ENCODE data around the gene LMF1. TPM values are rescaled to one million over a fixed set of nuclear protein-coding genes. Genes with fewer than 3 reads are reported as not detected.

LMF1 gene
- total RNA-seq, 1 experiment from 2014 or later = 12.8 TPM

GRCh38 chr16:900211-900610, 70.6 kb downstream of the LMF1 start:
- no peaks in the 10 kb centered on the region for H3K9me3 ChIP-seq (ENCODE audit: control insufficient read depth in 1 of 2, insufficient read depth in 1 of 2, low read depth in 1 of 2, low read length in 2 of 2)
- no peaks in the 10 kb centered on the region for H3K9me2 ChIP-seq (ENCODE audit: insufficient read depth)
- no TSS peak for BruUV-seq (replicated peaks)
- no peaks in the 10 kb centered on the region for H3K79me2 ChIP-seq (ENCODE audit: insufficient read depth, low read length)
- ChIA-PET RAD21 (ENCODE audit: low non-redundant PET in 1 of 2, low total read pairs in 2 of 2, uncharacterized antibody in 2 of 2, unreplicated experiment in 2 of 2) (no interaction called here), CTCF (no interaction called here), POLR2A (no interaction called here)
- no peak for DNase-seq (ENCODE audit: low read depth, low spot score)
- TF ChIP-seq YY1 (IDR thresholded peaks at IDR 0.05; ENCODE audit: extremely low read depth, insufficient replicate concordance, low read depth, low read length) = no peak
- TF ChIP-seq EZH2 (IDR thresholded peaks at IDR 0.05) = no peak
- TF ChIP-seq FOSL1 (IDR thresholded peaks at IDR 0.05; ENCODE audit: low read depth) = no peak
- TF ChIP-seq, protein P1, sequence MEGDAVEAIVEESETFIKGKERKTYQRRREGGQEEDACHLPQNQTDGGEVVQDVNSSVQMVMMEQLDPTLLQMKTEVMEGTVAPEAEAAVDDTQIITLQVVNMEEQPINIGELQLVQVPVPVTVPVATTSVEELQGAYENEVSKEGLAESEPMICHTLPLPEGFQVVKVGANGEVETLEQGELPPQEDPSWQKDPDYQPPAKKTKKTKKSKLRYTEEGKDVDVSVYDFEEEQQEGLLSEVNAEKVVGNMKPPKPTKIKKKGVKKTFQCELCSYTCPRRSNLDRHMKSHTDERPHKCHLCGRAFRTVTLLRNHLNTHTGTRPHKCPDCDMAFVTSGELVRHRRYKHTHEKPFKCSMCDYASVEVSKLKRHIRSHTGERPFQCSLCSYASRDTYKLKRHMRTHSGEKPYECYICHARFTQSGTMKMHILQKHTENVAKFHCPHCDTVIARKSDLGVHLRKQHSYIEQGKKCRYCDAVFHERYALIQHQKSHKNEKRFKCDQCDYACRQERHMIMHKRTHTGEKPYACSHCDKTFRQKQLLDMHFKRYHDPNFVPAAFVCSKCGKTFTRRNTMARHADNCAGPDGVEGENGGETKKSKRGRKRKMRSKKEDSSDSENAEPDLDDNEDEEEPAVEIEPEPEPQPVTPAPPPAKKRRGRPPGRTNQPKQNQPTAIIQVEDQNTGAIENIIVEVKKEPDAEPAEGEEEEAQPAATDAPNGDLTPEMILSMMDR (IDR thresholded peaks at IDR 0.05 in 2 of 3, conservative IDR thresholded peaks at IDR 0.05 in 1 of 3; ENCODE audit: borderline replicate concordance in 1 of 3, insufficient read depth in 1 of 3, low read depth in 2 of 3, low read length in 2 of 3) = no peak
- TF ChIP-seq, protein P2, sequence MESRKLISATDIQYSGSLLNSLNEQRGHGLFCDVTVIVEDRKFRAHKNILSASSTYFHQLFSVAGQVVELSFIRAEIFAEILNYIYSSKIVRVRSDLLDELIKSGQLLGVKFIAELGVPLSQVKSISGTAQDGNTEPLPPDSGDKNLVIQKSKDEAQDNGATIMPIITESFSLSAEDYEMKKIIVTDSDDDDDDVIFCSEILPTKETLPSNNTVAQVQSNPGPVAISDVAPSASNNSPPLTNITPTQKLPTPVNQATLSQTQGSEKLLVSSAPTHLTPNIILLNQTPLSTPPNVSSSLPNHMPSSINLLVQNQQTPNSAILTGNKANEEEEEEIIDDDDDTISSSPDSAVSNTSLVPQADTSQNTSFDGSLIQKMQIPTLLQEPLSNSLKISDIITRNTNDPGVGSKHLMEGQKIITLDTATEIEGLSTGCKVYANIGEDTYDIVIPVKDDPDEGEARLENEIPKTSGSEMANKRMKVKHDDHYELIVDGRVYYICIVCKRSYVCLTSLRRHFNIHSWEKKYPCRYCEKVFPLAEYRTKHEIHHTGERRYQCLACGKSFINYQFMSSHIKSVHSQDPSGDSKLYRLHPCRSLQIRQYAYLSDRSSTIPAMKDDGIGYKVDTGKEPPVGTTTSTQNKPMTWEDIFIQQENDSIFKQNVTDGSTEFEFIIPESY (IDR thresholded peaks at IDR 0.05; ENCODE audit: extremely low read depth, insufficient replicate concordance, low read length) = no peak
- TF ChIP-seq ELF1 (IDR thresholded peaks at IDR 0.05; ENCODE audit: borderline replicate concordance, low read depth) = no peak
- no peak for TF ChIP-seq EGR1 (IDR thresholded peaks at IDR 0.05; ENCODE audit: low read depth)
- no peak for TF ChIP-seq CBX3 (IDR thresholded peaks at IDR 0.05; ENCODE audit: low read depth)
- TF ChIP-seq SIN3A (IDR thresholded peaks at IDR 0.05; ENCODE audit: low read depth) = no peak
- no peak for TF ChIP-seq REST (IDR thresholded peaks at IDR 0.05; ENCODE audit: low read depth)
- no peak for TF ChIP-seq POLR2AphosphoS5 (IDR thresholded peaks at IDR 0.05; ENCODE audit: low read depth, low read length)
- TF ChIP-seq SRF (IDR thresholded peaks at IDR 0.05; ENCODE audit: low read depth) = no peak
- no peak for TF ChIP-seq SP1 (IDR thresholded peaks at IDR 0.05; ENCODE audit: low read depth)
- no peak for TF ChIP-seq ATF3 (IDR thresholded peaks at IDR 0.05)
- TF ChIP-seq POLR2A (IDR thresholded peaks at IDR 0.05; ENCODE audit: borderline replicate concordance, extremely low read depth, insufficient read depth, insufficient read length) = no peak
- TF ChIP-seq MAX (IDR thresholded peaks at IDR 0.05) = no peak
- no peak for TF ChIP-seq RAD21 (IDR thresholded peaks at IDR 0.05; ENCODE audit: low read depth)
- TF ChIP-seq TCF7L2 (IDR thresholded peaks at IDR 0.05; ENCODE audit: borderline replicate concordance, extremely low read depth, insufficient read depth, insufficient read length) = no peak
- TF ChIP-seq ZNF274 (IDR thresholded peaks at IDR 0.05; ENCODE audit: low read depth, low read length) = no peak
- H3K4me1 ChIP-seq (ENCODE audit: control insufficient read depth in 1 of 2, insufficient read depth in 2 of 2, low read length in 2 of 2) = no peaks in the 10 kb centered on the region
- no peak for ATAC-seq
- no peak overlapping the region for H2AFZ ChIP-seq (ENCODE audit: low read depth, low read length, poor library complexity, severe bottlenecking)
- H3K9ac ChIP-seq (ENCODE audit: low read length) = no peak overlapping the region
- H4K20me1 ChIP-seq (ENCODE audit: insufficient read depth) = no peaks in the 10 kb centered on the region
- no peaks in the 10 kb centered on the region for H3K36me3 ChIP-seq (ENCODE audit: control insufficient read depth in 1 of 2, insufficient read depth in 2 of 2, low read length in 2 of 2)
- H3K27ac ChIP-seq (ENCODE audit: low read depth, low read length) = no peak overlapping the region
- H3K4me3 ChIP-seq (replicated peaks in 1 of 2; ENCODE audit: low read depth in 1 of 2, low read length in 2 of 2) = no peak overlapping the region
- H3K4me2 ChIP-seq (ENCODE audit: low read length) = no peak overlapping the region
- H3K27me3 ChIP-seq (ENCODE audit: insufficient read depth, low read length) = no peaks in the 10 kb centered on the region
- intact Hi-C loops (cut with micrococcal nuclease) = no loop called here

Data from HCT116 (cell line).